Tibial nerve (tissue), 4 donors: ENCODE data around the gene MAN1B1. TPM values are rescaled to one million over a fixed set of nuclear protein-coding genes. Genes with fewer than 3 reads are reported as not detected.

Experiments
- DNase-seq, 2 donors: peaks; one replicate each; pipeline ENCODE4 v3.0.0-alpha.2; 2019; ENCODE audit warnings: low spot score in 2 of 2
- H3K27ac ChIP-seq, 4 donors: fragments of 200-600 bp; sonication (generic) in 3 of 4; one replicate each; pipeline ENCODE4 v1.5.1; 2017 to 2019; ENCODE audit warnings: mild to moderate bottlenecking in 1 of 4
- H3K27me3 ChIP-seq, 2 donors: fragments of 200-600 bp; sonication (generic) in 1 of 2; one replicate each; pipeline versions ENCODE4 v1.5.1 to v1.6.0; 2017 to 2019
- H3K36me3 ChIP-seq, 3 donors: fragments of 200-600 bp; sonication (generic); one replicate each; pipeline ENCODE4 v1.5.1; 2018 to 2019
- H3K4me1 ChIP-seq, 4 donors: fragments of 200-600 bp; sonication (generic) in 3 of 4; one replicate each; pipeline ENCODE4 v1.5.1; 2017 to 2019
- H3K4me3 ChIP-seq, 4 donors: fragments of 200-600 bp; sonication (generic) in 3 of 4; one replicate each; pipeline ENCODE4 v1.5.1; 2017 to 2019; ENCODE audit warnings: mild to moderate bottlenecking in 1 of 4, moderate library complexity in 1 of 4
- H3K9me3 ChIP-seq, 4 donors: fragments of 200-600 bp; sonication (generic) in 3 of 4; one replicate each; pipeline ENCODE4 v1.5.1; 2017 to 2019
- CTCF ChIP-seq, 5 experiments: fragments of 200-600 bp in 3 of 5; fragments of 450-650 bp in 2 of 5; sonication (generic) in 3 of 5; IDR thresholded peaks; one replicate each; pipeline ENCODE4 v1.5.1; 2016 to 2019; ENCODE audit warnings: antibody characterized with exemption in 5 of 5, mild to moderate bottlenecking in 3 of 5, moderate library complexity in 2 of 5
- EP300 ChIP-seq, 2 donors: sonication (generic); formaldehyde crosslinking; IDR thresholded peaks; one replicate each; pipeline ENCODE4 v1.6.1; 2017; ENCODE audit warnings: antibody characterized with exemption in 2 of 2, mild to moderate bottlenecking in 1 of 2
- POLR2A ChIP-seq, 2 donors: fragments of 450-650 bp; IDR thresholded peaks; one replicate each; pipeline ENCODE4 v1.6.1; 2017; ENCODE audit warnings: antibody characterized with exemption in 2 of 2, mild to moderate bottlenecking in 2 of 2, moderate library complexity in 2 of 2
- WGBS, 2 donors: methylation state at CpG; one replicate each; pipeline ENCODE4 v1.1.5; 2018; 5-methylcytosine and 5-hydroxymethylcytosine counted together
- total RNA-seq, 4 donors: library from RNA; depleted of rRNA; stranded (reverse); fragments of >200 nt; gene quantifications; one replicate each; pipeline ENCODE4 v1.1.0, GENCODE V29; 2016

MAN1B1 gene
- total RNA-seq, 4 donors from 2014 or later, result 47.3 to 58.1 (median 52.1) TPM

DNA sequence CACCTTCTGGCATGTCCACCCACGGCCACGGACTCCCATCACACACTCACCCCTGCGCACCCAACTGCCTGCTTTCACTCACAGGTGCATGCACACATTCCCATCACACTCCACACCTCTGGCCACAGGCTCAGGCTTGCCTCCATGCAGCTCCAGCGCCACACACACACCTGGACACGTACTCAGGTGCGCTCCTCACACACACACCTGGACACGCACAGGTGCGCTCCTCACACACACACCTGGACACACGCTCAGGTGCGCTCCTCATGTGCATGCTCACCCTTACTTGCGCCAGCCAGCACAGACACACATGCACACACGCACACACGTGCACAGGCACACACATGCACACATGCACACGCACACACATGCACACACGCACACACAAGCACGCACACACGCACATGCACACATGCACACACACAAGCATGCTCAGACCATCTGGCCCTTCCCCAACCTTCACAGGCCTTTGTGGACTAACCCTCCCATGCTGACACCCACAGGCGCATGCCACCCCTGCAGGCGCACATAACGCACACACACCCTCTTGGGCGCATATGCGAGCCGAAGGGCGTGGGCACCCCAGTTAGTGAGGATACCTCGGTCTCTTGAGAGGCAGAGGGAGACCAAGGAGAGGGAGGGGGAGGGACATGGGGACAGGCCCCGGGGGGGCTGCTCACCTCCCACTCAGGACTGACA, 60.5 kb downstream of the MAN1B1 start:
- no peaks in the 10 kb centered on the region for H3K4me1 ChIP-seq
- WGBS, 2 donors, result 83 to 89% methylated on average over 25 to 26 of the region's 26 CpGs
- DNase-seq, result no peak
- no peaks in the 10 kb centered on the region for H3K36me3 ChIP-seq
- no peaks in the 10 kb centered on the region for H3K9me3 ChIP-seq
- no peak overlapping the region for H3K4me3 ChIP-seq
- TF ChIP-seq POLR2A (IDR thresholded peaks at IDR 0.05) (no peak), CTCF (IDR thresholded peaks at IDR 0.05) (no peak), EP300 (IDR thresholded peaks at IDR 0.05) (no peak)
- H3K27ac ChIP-seq, result no peak overlapping the region
- H3K27me3 ChIP-seq, result peaks cover 0 to 60% of the 10 kb centered on the region in 2 donors

- DNase-seq, result no peak
- H3K27me3 ChIP-seq, result peaks cover 0 to 55% of the 10 kb centered on the region in 2 donors
- whole genome bisulfite sequencing, 2 donors, result 27 to 35% methylated on average over 16 to 23 of the region's 24 CpGs
- no peaks in the 10 kb centered on the region for H3K9me3 ChIP-seq
- H3K27ac ChIP-seq, result no peak overlapping the region
- TF ChIP-seq POLR2A (IDR thresholded peaks at IDR 0.05) (no peak), EP300 (IDR thresholded peaks at IDR 0.05) (no peak), CTCF (IDR thresholded peaks at IDR 0.05) (no peak)
- H3K4me1 ChIP-seq, result no peaks in the 10 kb centered on the region
- H3K4me3 ChIP-seq, result no peak overlapping the region
- H3K36me3 ChIP-seq, result no peaks in the 10 kb centered on the region
Measured at GRCh38 chr9:137147793-137148160, 61.0 kb downstream of the MAN1B1 start.

GRCh38 chr9:137148242-137148641, 61.5 kb downstream of the MAN1B1 start:
- peaks cover 0 to 50% of the 10 kb centered on the region in 2 donors for H3K27me3 ChIP-seq
- H3K4me1 ChIP-seq, result no peaks in the 10 kb centered on the region
- H3K9me3 ChIP-seq, result no peaks in the 10 kb centered on the region
- no peaks in the 10 kb centered on the region for H3K36me3 ChIP-seq
- 51 to 67% methylated on average over 21 to 22 of the region's 27 CpGs for WGBS, 2 donors
- TF ChIP-seq POLR2A (IDR thresholded peaks at IDR 0.05), result no peak
- no peak for TF ChIP-seq CTCF (IDR thresholded peaks at IDR 0.05)
- no peak for TF ChIP-seq EP300 (IDR thresholded peaks at IDR 0.05)
- no peak overlapping the region for H3K27ac ChIP-seq
- H3K4me3 ChIP-seq, result no peak overlapping the region
- no peak for DNase-seq

DNA sequence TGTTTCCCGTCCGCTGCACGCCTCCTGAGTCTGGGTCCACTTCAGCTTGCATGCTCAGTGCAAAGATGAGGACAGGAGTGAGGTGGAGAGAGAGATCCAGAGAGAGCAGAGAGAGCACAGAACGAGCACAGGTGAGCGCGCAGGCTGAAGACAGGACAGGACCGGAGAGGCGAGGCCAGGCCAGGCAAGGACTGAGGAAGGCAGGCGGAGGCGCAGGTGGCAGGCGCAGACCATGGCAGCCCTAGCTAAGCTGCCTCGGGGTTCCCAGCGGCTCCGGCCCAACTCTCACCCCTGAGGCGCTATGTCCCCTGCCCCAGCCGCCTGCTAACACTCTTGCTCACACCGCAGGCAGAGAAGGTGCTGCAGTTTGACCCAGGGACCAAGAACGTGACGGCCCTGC, 61.9 kb downstream of the MAN1B1 start:
- DNase-seq, result no peak
- Histone ChIP-seq H3K4me1 (no peaks in the 10 kb centered on the region), H3K27ac (no peak overlapping the region), H3K36me3 (no peaks in the 10 kb centered on the region), H3K27me3 (peaks cover 0 to 46% of the 10 kb centered on the region in 2 donors), H3K9me3 (no peaks in the 10 kb centered on the region), H3K4me3 (no peak overlapping the region)
- 79 to 87% methylated on average over 19 of the region's 19 CpGs for WGBS, 2 donors
- TF ChIP-seq EP300 (IDR thresholded peaks at IDR 0.05), result no peak
- TF ChIP-seq POLR2A (IDR thresholded peaks at IDR 0.05), result no peak
- no peak for TF ChIP-seq CTCF (IDR thresholded peaks at IDR 0.05)

DNA sequence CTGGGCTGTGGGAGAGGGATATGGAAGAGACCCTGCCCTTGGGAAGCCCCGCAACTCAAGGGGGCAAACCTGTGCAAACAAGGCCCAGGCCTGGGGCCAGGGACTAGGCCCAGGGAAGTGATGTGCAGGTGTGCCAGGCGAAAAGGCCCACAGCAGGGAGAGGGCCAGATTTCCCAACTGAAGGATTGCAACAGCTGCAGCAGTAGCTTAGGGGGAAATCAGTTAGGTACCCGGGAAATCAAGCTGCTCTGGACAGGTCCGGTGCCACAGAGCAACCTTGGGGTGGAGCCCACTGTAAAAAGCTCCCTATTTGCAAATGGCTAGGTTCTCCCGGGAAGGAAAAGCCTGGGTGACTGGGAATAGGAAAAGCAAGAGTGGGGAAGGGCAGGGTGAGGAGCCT, 62.6 kb downstream of the MAN1B1 start:
- no peaks in the 10 kb centered on the region for H3K9me3 ChIP-seq
- WGBS, 2 donors, result 86% methylated on average over 5 of the region's 5 CpGs
- no peak for TF ChIP-seq EP300 (IDR thresholded peaks at IDR 0.05)
- no peak for TF ChIP-seq POLR2A (IDR thresholded peaks at IDR 0.05)
- TF ChIP-seq CTCF (IDR thresholded peaks at IDR 0.05), result no peak
- no peaks in the 10 kb centered on the region for H3K4me1 ChIP-seq
- H3K27me3 ChIP-seq, result peaks cover 0 to 39% of the 10 kb centered on the region in 2 donors
- no peak overlapping the region for H3K27ac ChIP-seq
- H3K36me3 ChIP-seq, result no peaks in the 10 kb centered on the region
- H3K4me3 ChIP-seq, result no peak overlapping the region
- DNase-seq, result no peak
